GOT3 (cell line): Measurements from ENCODE around the gene RTN1.
A peak's percentile ranks its signal among the peaks of the same experiment; 100 is the strongest.

ENCODE experiments used
- DNase-seq: peaks from one replicate; lab custom pipeline; 2025; ENCODE audit warnings: mixed read lengths; lab: John Stamatoyannopoulos, UW

Gene RTN1

DNA sequence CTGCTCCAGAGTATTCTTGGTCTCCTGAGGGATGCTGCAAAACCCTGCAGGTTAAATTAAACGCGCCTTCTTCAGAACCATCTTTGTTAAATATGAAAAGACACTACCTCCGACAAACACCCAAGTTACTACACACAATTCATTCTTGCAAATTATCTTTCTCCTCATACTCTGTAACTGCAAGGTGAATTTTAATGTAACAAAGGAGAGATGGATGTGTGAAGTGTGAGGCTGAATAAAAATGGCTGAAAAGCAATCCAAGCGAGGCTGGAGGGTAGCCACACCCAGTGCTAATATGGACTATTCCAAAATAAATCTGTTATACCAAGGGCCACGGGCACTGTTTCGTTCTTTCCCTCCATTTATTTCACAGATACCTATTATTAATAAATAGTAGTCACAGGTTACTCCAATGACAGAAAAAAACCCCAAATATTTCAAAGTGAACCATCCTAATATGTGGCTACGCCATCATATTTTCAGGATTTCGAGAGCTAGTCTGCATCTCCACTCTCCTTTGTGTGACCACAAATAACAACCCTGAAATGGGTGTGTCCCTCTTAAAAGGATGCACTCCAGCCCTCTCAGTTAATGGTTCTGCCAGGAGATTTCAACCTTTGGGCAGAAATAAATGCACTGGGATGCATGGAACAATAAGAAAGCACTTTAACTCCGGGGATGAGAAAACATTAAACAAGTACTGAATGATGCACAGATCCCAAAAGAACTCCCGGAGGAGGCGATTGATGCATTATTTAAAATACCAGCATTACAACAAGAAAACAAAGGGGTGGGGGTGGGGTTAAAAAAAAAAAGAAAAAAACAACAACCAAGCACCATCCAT lies 240.9 kb downstream of the RTN1 start:
- DNase-seq, result no peak

DNA sequence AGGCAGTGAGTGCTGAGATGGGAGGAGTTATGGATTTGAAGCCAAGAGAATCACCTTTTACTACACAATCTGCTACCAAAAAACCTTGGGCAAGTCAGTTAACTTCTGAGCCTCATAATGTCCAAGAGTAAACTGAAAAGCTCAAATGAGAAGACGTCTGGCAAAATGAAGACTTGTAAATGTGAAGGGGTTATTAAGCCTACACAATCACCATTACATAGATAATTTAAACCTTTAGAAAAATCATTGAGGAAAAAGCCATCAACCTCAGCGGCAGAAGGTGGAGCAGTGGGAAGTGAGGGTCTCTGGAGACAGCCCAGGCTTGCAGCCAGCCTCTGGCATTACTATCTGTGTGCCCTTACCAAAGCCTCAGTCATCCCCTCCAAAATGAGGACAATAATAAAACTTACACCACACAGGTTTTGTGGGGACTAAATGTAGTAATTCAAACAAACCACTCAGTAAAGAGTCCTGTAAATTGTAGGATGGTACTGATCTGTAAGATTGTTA lies 243.5 kb downstream of the RTN1 start:
- DNase-seq, result no peak

DNA sequence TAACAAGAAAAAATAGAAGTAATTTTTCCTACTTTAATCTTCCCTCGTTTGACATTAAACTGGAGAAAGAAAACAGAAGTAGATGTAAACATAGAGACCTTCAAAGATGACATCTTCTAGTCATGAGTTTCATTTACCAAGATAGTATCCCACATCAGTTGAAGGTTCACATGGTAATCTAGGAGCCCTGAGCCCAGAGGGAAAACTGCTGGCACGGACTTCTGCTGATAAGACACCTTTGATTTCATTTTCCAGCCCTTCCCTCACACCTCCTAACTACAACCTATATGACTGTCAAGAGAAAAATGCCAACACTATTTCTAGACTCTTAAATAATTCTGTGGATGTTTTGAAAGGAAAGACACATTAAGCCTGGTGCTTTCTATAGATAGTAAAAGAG lies 247.9 kb downstream of the RTN1 start:
- no peak for DNase-seq

DNA sequence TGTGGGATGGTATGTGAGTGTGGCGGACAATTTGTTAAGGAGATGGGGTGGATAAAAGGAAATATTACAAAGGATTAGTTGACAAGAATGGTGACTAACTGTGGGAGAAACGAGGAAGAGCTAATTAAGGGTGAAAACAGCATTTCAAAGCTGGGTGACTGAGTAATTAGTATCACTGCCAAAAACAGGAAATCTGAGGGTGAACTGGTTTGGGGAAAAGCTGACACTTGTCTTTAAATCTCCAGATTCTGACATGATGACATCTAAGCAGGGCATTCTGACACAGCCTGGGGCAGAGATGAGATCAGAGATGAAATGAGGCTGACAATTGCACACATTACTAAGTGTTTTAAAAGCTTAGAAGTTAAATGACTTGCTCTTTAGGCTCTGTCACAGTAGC lies 251.5 kb downstream of the RTN1 start:
- no peak for DNase-seq

DNA sequence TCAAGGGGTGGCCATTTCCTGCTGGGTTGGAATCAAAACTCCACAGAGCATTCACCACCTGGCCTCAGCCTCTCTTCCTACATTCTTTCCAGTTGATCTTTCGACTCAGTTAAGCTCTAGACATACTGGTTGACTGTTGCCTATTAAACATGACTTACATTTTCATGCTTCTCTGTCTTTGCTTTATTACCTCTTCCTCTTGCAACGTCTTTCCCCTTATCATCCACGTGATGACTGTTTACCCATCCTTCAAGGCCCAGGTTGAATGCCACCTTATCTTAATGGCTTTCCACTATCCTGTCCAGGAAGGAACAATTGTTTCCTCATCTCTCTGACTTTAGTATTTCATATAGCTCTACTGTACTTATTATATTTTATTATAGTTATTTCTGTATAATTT lies 269.5 kb downstream of the RTN1 start:
- no peak for DNase-seq

DNA sequence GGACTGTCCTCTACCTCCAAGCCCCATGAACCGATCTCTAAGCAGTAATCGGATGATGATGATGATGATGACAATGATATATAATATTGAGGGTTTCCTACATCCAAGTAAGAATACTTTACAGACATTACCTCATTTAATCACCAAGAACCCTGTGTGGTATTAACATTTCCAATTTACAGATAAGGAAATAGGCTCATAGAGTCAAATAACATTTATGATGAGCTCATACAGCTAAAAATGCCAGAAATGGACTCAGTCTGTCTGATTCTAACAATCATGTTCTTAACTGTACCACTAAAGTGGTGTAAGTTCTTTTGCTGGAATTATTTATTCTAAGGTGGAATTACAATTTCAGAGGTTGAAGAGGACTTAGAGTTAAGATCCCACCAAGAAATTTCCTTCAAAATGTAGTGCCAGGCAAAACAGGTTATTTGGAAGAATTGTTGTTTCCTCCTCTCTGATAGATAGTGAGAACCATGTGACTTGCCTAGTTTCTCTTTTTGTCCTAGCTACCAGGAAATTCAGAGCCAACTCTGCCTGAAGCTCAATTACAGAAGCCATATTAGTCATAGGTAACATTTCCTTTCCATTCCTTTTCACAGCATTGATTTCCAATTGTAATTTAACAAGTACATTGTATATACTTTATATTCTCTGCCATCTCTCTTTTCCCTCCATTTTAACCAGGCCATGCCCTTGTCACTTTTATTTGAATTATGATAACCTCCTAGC lies 270.2 kb downstream of the RTN1 start:
- no peak for DNase-seq

DNA sequence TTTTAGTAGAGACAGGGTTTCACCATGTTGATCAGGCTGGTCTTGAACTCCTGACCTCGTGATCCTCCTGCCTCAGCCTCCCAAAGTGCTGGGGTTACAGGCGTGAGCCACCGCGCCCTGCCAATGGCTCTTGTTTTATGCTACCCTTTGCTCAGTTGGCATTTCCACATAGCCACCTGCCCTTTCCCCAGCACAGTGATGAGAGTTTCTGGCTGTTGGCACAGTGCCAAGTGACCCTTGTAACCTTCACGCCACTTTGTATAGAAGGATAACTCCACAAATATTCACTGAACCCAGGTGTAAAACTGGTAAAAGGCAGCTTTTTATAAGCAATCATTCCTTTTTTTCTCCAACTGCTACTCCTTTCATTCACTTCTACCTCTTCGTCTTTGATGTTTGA lies 275.5 kb downstream of the RTN1 start:
- no peak for DNase-seq

DNA sequence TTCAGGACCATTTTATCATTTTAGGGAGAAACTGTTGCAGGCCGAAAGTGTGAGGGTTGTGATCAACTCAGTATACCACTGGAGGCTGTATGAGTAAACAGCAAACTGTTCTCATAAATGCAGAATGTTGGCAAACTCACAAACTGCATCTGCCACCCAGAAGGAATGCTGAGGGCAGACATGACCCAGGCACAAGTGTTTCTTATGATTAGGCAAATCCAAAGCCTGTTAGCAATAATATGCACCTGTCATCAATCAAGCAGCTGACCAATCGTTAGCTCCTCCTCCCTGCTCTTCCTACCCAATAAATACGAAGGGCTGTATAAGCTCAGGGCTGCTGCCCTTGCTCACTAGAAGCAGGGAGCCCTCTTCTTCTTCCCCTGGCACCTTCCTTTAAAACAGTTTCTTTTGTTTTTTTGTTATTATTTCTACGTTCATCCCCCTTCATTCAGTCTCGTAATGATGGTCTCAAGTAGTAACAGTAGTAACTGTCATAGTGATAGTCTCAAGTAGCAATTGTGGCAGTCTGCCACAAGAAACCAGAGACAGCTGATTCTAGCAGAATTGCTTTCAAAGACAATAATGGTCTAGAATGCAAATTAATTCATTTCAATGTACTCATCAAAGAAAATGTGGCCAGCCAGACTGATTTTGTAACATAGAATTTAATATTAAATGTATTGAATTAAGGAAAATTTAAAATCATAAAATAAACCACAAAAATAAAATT lies 278.8 kb downstream of the RTN1 start:
- no peak for DNase-seq

DNA sequence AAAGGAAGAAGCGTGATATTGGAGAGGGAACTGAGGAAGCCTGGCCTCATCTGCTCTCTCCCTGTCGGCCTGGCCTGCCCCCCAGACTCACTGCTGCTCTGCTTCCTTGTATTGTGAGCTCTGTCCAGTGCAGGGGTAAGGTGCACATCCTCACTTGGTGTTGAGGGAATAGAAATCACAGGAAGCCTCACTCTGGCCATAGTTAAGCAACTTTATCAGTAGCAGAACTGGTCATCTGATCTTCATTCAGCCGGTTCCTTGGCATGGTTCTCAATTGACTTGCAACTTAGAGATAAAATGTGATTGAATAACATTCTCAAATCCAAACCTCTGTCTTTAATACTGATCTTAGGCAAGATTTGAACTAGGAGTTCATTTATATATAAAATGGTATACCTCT lies 282.5 kb downstream of the RTN1 start:
- DNase-seq, result no peak

DNA sequence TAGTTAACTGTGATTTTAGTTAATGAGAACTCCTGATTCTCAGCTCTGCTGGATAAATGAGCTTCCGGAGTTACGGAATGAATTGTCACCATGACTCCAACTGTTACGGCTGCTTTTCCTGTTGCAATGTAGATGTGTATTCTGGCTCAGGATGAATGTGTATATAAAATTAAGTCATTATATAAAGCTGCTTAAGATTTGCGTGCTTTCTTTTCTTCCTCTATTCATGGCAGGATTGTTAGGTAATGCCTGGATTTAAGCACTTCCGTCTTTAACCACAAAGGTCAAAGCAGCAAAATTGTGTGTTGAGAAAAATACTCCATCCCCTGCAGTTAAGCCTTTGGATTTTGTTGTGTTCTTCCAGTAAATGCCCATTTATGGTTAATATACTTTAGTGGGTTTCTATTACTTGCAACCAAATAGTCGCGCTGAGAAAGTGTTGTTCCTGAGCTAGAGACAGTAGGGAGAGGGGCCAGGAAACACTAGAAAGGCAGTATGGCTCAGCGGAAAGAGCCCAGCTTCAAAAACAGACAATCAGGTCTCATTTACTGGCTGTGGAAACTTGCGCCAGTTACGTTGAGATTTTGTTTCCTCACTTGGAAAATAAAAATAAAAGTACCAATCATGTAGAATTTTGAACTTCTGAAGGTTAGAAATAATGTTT lies 284.6 kb downstream of the RTN1 start:
- no peak for DNase-seq

DNA sequence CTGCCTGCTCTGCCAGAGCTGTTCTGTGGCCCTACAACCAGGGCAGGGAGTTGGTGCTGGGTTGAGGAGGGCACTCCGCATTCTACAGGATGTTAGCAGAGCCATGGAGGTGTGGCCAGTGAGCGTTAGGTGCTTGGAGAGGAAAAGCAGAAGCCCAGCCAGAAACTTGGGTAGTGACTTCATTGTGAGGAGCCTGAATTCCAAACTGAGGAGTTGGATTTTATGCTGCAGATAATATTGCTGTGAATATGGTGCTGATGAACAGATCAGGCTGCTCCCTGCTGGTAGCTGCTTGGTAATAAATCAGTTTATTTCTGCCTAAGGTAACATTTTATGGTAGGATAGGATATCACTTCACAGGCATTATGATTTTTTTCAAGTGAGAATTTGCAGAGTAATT lies 286.8 kb downstream of the RTN1 start:
- DNase-seq, result no peak

DNA sequence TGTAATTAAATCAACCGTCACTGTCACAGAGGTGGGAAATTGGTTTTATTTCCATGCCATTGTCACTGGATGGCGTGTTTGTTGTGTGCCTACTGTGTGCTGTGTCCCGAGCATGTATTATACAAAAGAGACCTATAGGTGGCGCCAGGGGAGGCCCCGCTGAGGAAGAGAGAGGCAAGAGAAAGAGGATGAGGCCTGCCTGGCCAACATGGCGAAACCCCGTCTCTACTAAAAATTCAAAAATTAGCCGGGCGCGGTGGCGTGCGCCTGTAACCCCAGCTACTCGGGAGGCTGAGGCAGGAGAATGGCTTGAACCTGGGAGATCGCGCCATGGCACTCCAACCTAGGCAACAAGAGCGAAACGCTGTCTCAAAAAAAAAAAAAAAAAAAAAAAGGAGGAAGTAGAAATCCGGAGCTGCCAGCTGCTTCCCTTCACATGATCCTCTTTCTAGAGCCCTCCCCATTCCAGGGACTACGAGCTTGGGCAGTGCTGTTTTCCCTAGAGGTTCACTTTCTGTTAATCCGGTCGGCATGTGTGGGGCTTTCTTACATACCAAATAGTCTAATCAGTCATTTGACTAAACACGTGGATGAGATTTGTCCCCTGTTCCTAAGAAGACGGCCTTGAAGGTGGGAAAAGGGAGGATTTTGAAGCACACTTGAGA lies 287.6 kb downstream of the RTN1 start:
- no peak for DNase-seq

DNA sequence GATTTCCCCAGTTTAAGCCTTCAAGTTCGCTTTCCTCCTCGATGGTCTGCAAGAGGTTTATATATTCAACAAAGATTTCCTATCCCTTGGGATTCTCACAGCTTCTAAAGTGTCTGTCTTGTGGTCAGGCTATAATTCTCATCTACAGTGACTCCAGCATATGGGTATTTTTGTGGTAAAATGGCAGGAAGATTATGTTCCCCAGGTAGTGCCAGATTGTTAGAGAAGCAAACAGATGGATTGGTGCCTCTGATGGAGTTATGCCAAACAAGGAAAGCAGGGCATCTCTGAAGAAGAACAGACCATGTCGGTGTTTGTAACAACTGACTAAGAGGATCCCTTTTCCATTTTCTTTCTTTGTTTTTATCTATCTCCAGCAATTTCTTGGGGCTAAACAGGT lies 288.4 kb downstream of the RTN1 start:
- no peak for DNase-seq

DNA sequence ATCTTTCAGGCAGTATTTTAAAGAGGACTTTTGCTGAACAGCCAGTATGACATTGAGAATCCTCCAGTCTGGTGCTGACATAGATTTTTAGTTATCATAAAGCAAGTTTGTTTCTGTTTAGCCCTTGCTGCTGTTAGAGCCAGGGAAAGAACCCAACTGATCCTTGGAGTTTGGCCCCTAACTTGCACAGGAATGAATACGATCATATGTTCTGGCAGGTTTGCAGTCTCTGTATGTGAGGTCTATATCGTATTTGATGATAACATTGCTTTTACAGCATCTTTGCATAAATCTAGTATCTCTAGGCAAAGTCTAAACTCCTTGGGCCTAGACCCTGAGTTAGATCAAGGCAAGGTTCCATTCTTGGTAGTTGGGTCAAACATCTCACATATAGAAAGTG lies 289.7 kb downstream of the RTN1 start:
- DNase-seq, result no peak

DNA sequence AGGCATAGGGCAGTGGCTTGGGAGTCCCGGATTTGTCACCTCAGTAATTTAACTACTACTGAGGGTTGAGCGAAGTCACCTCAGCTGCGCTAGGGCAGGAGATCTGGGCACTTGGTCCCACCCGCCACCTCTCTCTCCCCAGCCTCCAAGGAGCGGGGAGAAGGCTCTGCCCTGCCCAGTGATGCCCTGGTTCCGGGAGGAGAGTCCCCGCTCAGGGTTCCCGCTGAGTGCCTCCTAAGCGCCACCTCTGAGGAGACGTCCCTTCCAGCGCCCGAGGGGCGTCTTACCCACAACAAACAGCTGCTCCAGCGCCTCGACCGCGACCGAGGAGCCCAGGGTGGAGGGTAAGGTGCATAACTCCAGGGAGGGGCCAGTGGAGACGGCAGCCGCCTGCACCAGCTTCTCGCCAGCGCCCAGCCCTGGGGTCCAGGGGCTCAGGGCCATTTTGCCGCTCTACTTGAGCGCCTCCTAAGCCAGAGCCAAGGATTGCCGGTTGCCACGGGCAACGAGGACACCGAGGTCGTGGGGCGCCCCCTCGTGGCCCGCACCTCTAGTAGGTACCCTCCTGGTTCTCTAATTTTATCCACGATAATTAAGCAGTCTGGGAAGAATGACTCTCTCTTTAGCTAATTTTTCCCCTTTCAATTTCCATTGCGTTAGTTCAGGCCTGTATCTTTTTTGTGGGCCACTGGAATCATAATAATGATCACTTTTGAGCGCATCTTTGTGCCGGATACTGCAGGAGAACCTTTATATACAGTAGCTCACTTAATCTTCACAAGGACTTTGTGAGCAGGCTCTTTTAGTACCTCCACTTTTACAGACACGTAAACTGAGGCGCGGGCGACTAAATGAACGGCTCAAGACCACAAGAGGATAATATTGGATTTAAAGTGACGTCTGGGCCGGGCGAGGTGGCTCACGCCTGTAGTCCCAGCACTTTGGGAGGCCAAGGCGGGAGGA lies 294.0 kb downstream of the RTN1 start, which contains the start of gene CCDC175:
CCDC175 (minus strand) TSS at position 481 of the 963 bp plus-strand sequence; CDS start at position 444, 37 bp downstream.
- peak; percentile 14 for DNase-seq

DNA sequence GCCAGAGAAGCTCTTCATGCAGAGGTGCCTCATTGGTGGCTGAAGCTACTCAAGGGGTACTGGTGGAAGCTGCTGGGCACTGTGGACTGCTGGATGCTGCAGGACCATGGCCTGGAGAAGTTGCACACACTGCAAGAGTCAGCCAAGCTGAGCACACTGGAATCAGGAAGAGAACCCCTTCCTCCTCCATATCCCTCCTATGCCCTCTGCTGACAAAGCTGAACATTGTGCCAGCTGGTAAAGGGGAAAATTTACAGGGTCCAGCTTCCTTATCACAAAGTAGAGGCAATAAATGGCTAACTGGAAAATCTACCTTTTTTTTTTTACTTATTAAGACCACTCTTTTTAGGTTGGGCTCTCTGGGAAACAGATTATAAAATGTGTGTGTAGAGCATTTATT lies 300.5 kb downstream of the RTN1 start:
- no peak for DNase-seq

DNA sequence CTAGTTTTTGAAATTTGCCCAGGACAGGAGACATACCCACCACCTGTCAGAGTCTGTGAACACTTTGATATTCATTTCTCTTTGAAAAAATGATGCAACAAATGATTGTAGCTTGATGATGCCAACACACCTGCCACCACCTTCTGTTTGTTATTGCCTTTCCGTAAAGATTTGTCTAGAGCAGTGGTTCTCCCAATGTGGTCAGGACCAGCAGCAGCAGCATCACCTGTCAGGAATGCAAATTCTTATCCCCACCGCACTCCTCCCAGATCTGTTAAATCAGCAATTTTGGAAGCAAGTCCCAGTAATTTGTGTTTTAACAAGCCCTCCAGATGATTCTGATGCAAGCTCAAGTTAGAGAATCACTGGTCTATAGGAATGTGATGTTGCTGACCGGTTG lies 303.9 kb downstream of the RTN1 start:
- no peak for DNase-seq

DNA sequence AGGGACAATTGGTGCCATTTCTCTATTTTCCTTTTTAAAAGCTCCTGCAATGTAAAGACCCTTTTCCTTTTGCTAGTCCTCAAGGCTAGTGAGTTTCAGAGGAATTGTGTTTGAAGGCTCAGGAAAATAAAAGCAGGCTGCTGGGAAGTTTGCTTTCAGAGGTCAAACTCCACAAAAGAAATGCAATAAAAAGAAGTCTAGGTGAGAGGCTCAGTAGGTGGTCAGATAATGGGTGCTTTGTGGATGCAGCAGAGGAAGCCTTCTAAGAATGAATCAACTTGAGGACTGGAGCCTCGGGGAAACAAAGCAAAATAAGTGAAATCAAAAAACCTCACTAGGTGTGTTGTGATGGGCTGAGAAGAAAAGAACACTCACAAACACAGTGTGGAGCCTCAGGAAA lies 304.3 kb downstream of the RTN1 start:
- no peak for DNase-seq

DNA sequence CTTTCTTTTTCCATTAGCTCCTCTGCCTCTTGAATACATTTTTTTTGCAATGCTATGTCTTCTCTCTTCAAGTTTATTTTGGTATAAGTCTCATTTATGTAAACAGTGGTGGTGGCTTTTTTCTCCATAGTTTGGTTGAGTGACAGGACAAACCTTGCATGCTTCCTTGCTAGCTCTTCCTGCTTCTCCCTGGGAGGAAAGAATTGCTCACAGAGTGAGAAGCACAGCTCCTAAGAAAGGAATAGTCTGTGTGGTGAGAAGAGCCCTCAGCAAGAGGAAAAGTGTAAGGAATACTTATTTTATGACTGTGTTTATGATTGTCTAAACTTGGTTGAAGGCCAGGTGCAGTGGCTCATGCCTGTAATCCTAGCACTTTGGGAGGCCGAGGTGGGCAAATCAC lies 305.5 kb downstream of the RTN1 start:
- DNase-seq, result no peak

DNA sequence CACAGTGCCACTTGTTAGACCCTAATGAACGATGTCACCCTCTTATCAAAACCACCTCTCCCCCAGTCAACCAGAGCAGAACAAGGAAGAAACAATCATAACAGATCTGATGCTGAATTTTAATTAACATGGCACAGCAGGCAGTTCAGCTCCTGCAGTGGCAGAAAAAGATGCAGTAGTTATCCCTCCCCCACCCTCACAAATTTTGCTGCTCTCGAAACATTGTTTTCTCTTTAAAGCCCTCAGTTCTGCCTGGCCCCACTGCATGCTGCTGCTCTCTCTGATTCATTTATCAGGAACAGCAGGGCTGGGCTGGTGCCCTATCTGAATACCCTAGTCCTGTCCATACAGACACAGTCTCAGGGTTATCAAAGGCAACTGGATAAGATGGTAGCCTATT lies 306.2 kb downstream of the RTN1 start:
- no peak for DNase-seq
